Measurements from ENCODE around the gene PPM1M.

Gene PPM1M

GRCh38 chr3:52230889-52231499 is 14.6 kb upstream of the PPM1M start:
- no peak for DNase-seq (ENCODE audit: low spot score)

GRCh38 chr3:52231502-52232278 is 13.9 kb upstream of the PPM1M start:
- peak; percentile 46 for DNase-seq (ENCODE audit: low spot score)

- no peak for DNase-seq (ENCODE audit: low spot score)
Measured at GRCh38 chr3:52232279-52233107, 13.1 kb upstream of the PPM1M start.

GRCh38 chr3:52233108-52233591 is 12.4 kb upstream of the PPM1M start:
- no peak for DNase-seq (ENCODE audit: low spot score)

- peak; percentile 60 for DNase-seq (ENCODE audit: low spot score)
Measured at GRCh38 chr3:52233968-52234367, 11.6 kb upstream of the PPM1M start.

GRCh38 chr3:52234516-52235447 is 10.8 kb upstream of the PPM1M start:
- DNase-seq (ENCODE audit: low spot score), result no peak

- DNase-seq (ENCODE audit: low spot score), result no peak
Measured at GRCh38 chr3:52236424-52236886, 9.1 kb upstream of the PPM1M start.

- DNase-seq (ENCODE audit: low spot score), result no peak
Measured at GRCh38 chr3:52237006-52237656, 8.4 kb upstream of the PPM1M start.

GRCh38 chr3:52237657-52238172 is 7.8 kb upstream of the PPM1M start:
- DNase-seq (ENCODE audit: low spot score), result peak; percentile 66

GRCh38 chr3:52238193-52238760 is 7.3 kb upstream of the PPM1M start:
- DNase-seq (ENCODE audit: low spot score), result no peak

GRCh38 chr3:52238761-52239701 is 6.5 kb upstream of the PPM1M start, which contains the start of gene TWF2:
TWF2 (minus strand) TSS chr3:52239158; CDS start chr3:52239016, 142 bp downstream.
- peak; percentile 66 for DNase-seq (ENCODE audit: low spot score)

GRCh38 chr3:52240059-52240885 is 5.3 kb upstream of the PPM1M start:
- peak; percentile 88 for DNase-seq (ENCODE audit: low spot score)

- no peak for DNase-seq (ENCODE audit: low spot score)
Measured at GRCh38 chr3:52240886-52241370, 4.6 kb upstream of the PPM1M start.

- no peak for DNase-seq (ENCODE audit: low spot score)
Measured at GRCh38 chr3:52242039-52242438, 3.5 kb upstream of the PPM1M start.

- DNase-seq (ENCODE audit: low spot score), result peak; percentile 74
Measured at GRCh38 chr3:52243791-52244628, 1.5 kb upstream of the PPM1M start.

- DNase-seq (ENCODE audit: low spot score), result no peak
Measured at GRCh38 chr3:52246264-52246620, 683 bp downstream of the PPM1M start.
